Astrocyte of the cerebellum (primary cell): Measurements from ENCODE around the gene ENOSF1.

ENCODE experiments used
- DNase-seq: peaks from one replicate; pipeline ENCODE4 v3.0.0-alpha.2; 2011; ENCODE audit warnings: low read depth
- H3K4me3 ChIP-seq: 2 replicates; pipeline ENCODE4 v1.5.1; 2011; ENCODE audit warnings: mild to moderate bottlenecking, low read depth, low read length, moderate library complexity
- in situ Hi-C: cut with HindIII; loops from 2 replicates; pipeline ENCODE4 v1.10.0; 2017; ENCODE audit warnings: low sequenced_read_pairs
- TF ChIP-seq, protein P1 (sequence below): IDR thresholded peaks from 2 replicates; pipeline ENCODE4 v1.5.1; 2012; ENCODE audit warnings: low read length, low read depth, moderate library complexity, mild to moderate bottlenecking; ENCODE audit errors: missing control alignments

The ENOSF1 gene

DNA sequence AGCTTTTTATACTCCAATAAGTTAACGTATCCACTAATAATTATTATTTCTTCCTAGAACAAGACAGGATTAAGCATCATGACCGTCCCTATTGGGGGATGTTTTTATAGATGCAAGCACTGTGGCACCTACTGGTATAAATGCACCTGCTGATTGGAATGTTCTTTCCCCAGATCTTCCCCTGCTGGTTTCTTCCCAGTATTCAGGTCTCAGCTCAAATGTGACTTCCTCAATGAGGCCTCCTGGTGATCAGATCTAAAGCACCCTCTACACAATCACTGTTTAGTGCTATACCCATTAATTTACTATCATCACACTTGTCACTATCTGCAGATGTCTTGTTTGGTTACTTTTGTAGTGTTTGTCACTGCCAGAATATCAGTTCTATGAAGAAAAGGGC lies 58.9 kb downstream of the ENOSF1 start:
- H3K4me3 ChIP-seq = no peak overlapping the region
- TF ChIP-seq, protein P1, sequence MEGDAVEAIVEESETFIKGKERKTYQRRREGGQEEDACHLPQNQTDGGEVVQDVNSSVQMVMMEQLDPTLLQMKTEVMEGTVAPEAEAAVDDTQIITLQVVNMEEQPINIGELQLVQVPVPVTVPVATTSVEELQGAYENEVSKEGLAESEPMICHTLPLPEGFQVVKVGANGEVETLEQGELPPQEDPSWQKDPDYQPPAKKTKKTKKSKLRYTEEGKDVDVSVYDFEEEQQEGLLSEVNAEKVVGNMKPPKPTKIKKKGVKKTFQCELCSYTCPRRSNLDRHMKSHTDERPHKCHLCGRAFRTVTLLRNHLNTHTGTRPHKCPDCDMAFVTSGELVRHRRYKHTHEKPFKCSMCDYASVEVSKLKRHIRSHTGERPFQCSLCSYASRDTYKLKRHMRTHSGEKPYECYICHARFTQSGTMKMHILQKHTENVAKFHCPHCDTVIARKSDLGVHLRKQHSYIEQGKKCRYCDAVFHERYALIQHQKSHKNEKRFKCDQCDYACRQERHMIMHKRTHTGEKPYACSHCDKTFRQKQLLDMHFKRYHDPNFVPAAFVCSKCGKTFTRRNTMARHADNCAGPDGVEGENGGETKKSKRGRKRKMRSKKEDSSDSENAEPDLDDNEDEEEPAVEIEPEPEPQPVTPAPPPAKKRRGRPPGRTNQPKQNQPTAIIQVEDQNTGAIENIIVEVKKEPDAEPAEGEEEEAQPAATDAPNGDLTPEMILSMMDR = no peak
- in situ Hi-C loops = no loop called here
- no peak for DNase-seq

DNA sequence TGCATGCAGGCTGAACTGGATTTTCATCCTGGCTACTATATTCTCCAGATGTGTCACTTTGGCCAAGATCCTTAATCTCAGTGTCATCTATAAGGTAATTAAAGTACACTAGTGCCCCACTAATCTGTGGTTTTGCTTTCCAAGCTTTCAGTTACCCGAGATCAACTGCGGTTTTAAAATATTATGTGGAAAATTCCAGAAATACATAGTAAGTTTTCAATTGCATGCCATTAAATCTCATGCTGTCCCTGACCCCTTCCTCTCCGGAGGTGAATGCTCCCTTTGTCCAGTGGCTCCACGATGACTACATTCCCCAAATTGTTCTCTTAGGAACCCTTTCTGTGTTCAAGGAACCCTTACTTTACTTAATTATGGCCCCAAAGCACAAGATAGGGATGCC lies 60.3 kb downstream of the ENOSF1 start:
- in situ Hi-C loops = no loop called here
- no peak overlapping the region for H3K4me3 ChIP-seq
- TF ChIP-seq, protein P1 = no peak
- no peak for DNase-seq

GRCh38 chr18:650428-650858 lies 62.0 kb downstream of the ENOSF1 start:
- in situ Hi-C loops = no loop called here
- no peak overlapping the region for H3K4me3 ChIP-seq
- TF ChIP-seq, protein P1 = no peak
- no peak for DNase-seq

GRCh38 chr18:649341-649740 lies 63.1 kb downstream of the ENOSF1 start:
- H3K4me3 ChIP-seq = no peak overlapping the region
- no peak for DNase-seq
- TF ChIP-seq, protein P1 = no peak
- in situ Hi-C loops = no loop called here

DNA sequence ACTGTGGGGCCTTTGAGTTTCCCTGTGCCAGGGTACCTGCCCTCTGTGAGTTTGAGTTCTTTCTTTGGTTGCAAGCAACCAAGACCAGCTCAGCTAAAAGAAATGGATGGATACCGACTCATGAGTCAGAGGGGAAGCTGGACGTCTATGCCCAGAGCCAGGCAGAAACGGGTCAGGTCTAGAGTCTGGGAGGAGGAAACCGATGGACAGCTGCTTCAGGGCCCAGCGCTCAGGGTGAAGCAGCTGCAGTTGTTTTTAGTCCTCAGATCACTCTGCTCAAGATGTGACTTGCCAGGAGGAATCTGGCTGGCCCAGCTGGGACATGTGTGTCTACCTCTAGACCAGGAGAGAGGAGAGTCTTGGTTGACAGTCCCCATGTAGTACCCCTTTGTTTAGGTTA lies 65.1 kb downstream of the ENOSF1 start:
- in situ Hi-C loops = no loop called here
- no peak overlapping the region for H3K4me3 ChIP-seq
- no peak for DNase-seq
- TF ChIP-seq, protein P1 = no peak

GRCh38 chr18:644395-645004 lies 67.9 kb downstream of the ENOSF1 start:
- no peak overlapping the region for H3K4me3 ChIP-seq
- TF ChIP-seq, protein P1 = no peak
- in situ Hi-C loops = no loop called here
- no peak for DNase-seq

DNA sequence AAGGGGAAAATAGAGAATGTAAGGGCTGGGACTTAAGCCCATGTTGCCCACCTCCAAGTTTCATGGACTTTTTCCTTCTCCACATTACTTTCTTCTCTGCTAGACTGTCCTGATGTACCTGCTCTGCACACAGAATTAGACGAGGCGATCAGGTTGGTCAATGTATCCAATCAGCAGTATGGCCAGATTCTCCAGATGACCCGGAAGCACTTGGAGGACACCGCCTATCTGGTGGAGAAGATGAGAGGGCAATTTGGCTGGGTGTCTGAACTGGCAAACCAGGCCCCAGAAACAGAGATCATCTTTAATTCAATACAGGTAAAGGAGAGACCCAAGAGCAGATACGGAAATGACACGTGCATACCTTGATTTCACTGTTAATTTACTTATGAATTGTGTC lies 71.2 kb downstream of the ENOSF1 start:
- H3K4me3 ChIP-seq = no peak overlapping the region
- TF ChIP-seq, protein P1 = no peak
- DNase-seq = no peak
- in situ Hi-C loops = no loop called here
